NCI-H2029 (cell line): ENCODE measurements around the gene GRID2.

ENCODE experiments used
- DNase-seq: peaks from one replicate; lab custom pipeline; 2025; lab: John Stamatoyannopoulos, UW

GRID2 gene

GRCh38 chr4:92968556-92968955, 664.8 kb downstream of the GRID2 start:
- no peak for DNase-seq

- DNase-seq, result no peak
Observed at GRCh38 chr4:92968996-92969395, 665.2 kb downstream of the GRID2 start.

GRCh38 chr4:92969650-92970379, 666.0 kb downstream of the GRID2 start:
- DNase-seq, result no peak

- DNase-seq, result no peak
Observed at GRCh38 chr4:92970996-92971395, 667.2 kb downstream of the GRID2 start.

- DNase-seq, result no peak
Observed at GRCh38 chr4:92988301-92988700, 684.5 kb downstream of the GRID2 start.

GRCh38 chr4:92992758-92993157, 689.0 kb downstream of the GRID2 start:
- DNase-seq, result no peak

- DNase-seq, result no peak
Observed at GRCh38 chr4:92994727-92995126, 691.0 kb downstream of the GRID2 start.

GRCh38 chr4:92996533-92996932, 692.8 kb downstream of the GRID2 start:
- no peak for DNase-seq

GRCh38 chr4:93000910-93001309, 697.1 kb downstream of the GRID2 start:
- no peak for DNase-seq

GRCh38 chr4:93002240-93002639, 698.5 kb downstream of the GRID2 start:
- DNase-seq, result no peak

- DNase-seq, result no peak
Observed at GRCh38 chr4:93016350-93016749, 712.6 kb downstream of the GRID2 start.

GRCh38 chr4:93018243-93018642, 714.5 kb downstream of the GRID2 start:
- DNase-seq, result no peak

- no peak for DNase-seq
Observed at GRCh38 chr4:93018806-93019205, 715.0 kb downstream of the GRID2 start.

- DNase-seq, result no peak
Observed at GRCh38 chr4:93029769-93030168, 726.0 kb downstream of the GRID2 start.

GRCh38 chr4:93030670-93031069, 726.9 kb downstream of the GRID2 start:
- no peak for DNase-seq

- DNase-seq, result no peak
Observed at GRCh38 chr4:93031431-93032098, 727.8 kb downstream of the GRID2 start.

- DNase-seq, result no peak
Observed at GRCh38 chr4:93042746-93043145, 739.0 kb downstream of the GRID2 start.

GRCh38 chr4:93053140-93053539, 749.4 kb downstream of the GRID2 start:
- DNase-seq, result no peak

GRCh38 chr4:93061826-93062225, 758.1 kb downstream of the GRID2 start:
- no peak for DNase-seq

- DNase-seq, result no peak
Observed at GRCh38 chr4:93063325-93063724, 759.6 kb downstream of the GRID2 start.

- no peak for DNase-seq
Observed at GRCh38 chr4:93065790-93066189, 762.0 kb downstream of the GRID2 start.

- DNase-seq, result no peak
Observed at GRCh38 chr4:93066749-93067148, 763.0 kb downstream of the GRID2 start.

- no peak for DNase-seq
Observed at GRCh38 chr4:93072292-93072691, 768.5 kb downstream of the GRID2 start.

- no peak for DNase-seq
Observed at GRCh38 chr4:93080316-93080715, 776.5 kb downstream of the GRID2 start.
